AML-193 (cell line): ENCODE results near the gene LMO7.

Experiments used
- DNase-seq, 2 experiments: peaks; one replicate each; lab custom pipeline; 2025; lab: John Stamatoyannopoulos, UW

Gene LMO7

GRCh38 chr13:75635828-75636435 lies at the start of gene LMO7:
Gene LMO7 (plus strand): TSS chr13:75636330. CDS start chr13:75636658, 328 bp downstream.
- DNase-seq, result peak in 1 of 2 experiments; percentile 33

- DNase-seq, result no peak
Measured at GRCh38 chr13:75587679-75588078, 48.5 kb upstream of the LMO7 start.

GRCh38 chr13:75596657-75597182 lies 39.4 kb upstream of the LMO7 start:
- no peak for DNase-seq

- DNase-seq, result no peak
Measured at GRCh38 chr13:75600371-75600770, 35.8 kb upstream of the LMO7 start.

- DNase-seq, result no peak
Measured at GRCh38 chr13:75603038-75603437, 33.1 kb upstream of the LMO7 start.

- DNase-seq, result no peak
Measured at GRCh38 chr13:75607447-75607846, 28.7 kb upstream of the LMO7 start.

- DNase-seq, result no peak
Measured at GRCh38 chr13:75610466-75610865, 25.7 kb upstream of the LMO7 start.

GRCh38 chr13:75612354-75612753 lies 23.8 kb upstream of the LMO7 start:
- DNase-seq, result no peak

- no peak for DNase-seq
Measured at GRCh38 chr13:75617230-75617629, 18.9 kb upstream of the LMO7 start.

- no peak for DNase-seq
Measured at GRCh38 chr13:75618308-75618707, 17.8 kb upstream of the LMO7 start.

GRCh38 chr13:75620020-75620419 lies 16.1 kb upstream of the LMO7 start:
- no peak for DNase-seq

GRCh38 chr13:75621147-75621546 lies 15.0 kb upstream of the LMO7 start:
- DNase-seq, result no peak

- DNase-seq, result no peak
Measured at GRCh38 chr13:75628801-75629200, 7.3 kb upstream of the LMO7 start.

- no peak for DNase-seq
Measured at GRCh38 chr13:75633285-75633684, 2.8 kb upstream of the LMO7 start.

- DNase-seq, result no peak
Measured at GRCh38 chr13:75635101-75635827, 866 bp upstream of the LMO7 start.

GRCh38 chr13:75636436-75637180 lies 478 bp downstream of the LMO7 start:
- DNase-seq, result peak; percentile 7 to 40

- DNase-seq, result peak in 1 of 2 experiments; percentile 12
Measured at GRCh38 chr13:75637181-75637750, 1.1 kb downstream of the LMO7 start.

- DNase-seq, result no peak
Measured at GRCh38 chr13:75639454-75639853, 3.3 kb downstream of the LMO7 start.

GRCh38 chr13:75641026-75641425 lies 4.9 kb downstream of the LMO7 start:
- no peak for DNase-seq

GRCh38 chr13:75643182-75643581 lies 7.1 kb downstream of the LMO7 start:
- no peak for DNase-seq

- no peak for DNase-seq
Measured at GRCh38 chr13:75643693-75644092, 7.6 kb downstream of the LMO7 start.

GRCh38 chr13:75645141-75645540 lies 9.0 kb downstream of the LMO7 start:
- DNase-seq, result no peak
